HuH-7.5 (cell line): ENCODE data around the gene OR51F1.
"Not testable (repeated sequence)": the region's sequence is repeated elsewhere in the genome, so short reads cannot be mapped to it uniquely, and the experiment has no call there.

Source experiments
- DNase-seq: peaks from one replicate; pipeline ENCODE4 v3.0.0; 2011; ENCODE audit warnings: low spot score

OR51F1 gene, protein sequence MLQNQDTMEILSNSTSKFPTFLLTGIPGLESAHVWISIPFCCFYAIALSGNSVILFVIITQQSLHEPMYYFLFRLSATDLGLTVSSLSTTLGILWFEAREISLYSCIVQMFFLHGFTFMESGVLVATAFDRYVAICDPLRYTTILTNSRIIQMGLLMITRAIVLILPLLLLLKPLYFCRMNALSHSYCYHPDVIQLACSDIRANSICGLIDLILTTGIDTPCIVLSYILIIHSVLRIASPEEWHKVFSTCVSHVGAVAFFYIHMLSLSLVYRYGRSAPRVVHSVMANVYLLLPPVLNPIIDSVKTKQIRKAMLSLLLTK

GRCh38 chr11:4769838-4770237 is at the start of gene OR51F1:
TSS of gene OR51F1 (minus strand) at chr11:4769938. CDS start at chr11:4769938, 0 bp downstream.
- no peak for DNase-seq

GRCh38 chr11:4809246-4809645 is 39.5 kb upstream of the OR51F1 start:
- no peak for DNase-seq

DNA sequence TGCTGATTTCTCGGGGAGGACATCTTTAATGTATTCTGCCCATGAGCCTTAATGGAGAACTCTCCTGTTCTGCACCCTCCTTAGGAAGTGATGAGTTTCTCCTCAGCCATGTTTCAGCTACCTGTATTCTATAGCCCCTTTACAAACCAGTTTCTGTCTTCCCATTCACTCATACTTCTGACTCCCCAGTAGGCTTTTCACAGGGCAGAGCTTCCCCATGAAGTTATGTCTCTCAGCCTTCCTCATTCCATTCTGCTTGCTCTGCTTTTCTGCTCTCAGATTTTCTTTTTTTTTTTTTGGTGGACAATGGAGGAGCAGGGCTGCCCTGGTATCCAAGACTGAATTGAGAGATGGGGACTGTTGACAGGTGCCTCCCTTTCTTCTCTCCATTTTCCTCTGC is 38.7 kb upstream of the OR51F1 start:
- DNase-seq, result no peak

GRCh38 chr11:4804280-4804679 is 34.5 kb upstream of the OR51F1 start, which contains the start of gene OR52R1:
TSS of gene OR52R1 (minus strand) at chr11:4804380. CDS start at chr11:4804380, 0 bp downstream.
- DNase-seq, result no peak

DNA sequence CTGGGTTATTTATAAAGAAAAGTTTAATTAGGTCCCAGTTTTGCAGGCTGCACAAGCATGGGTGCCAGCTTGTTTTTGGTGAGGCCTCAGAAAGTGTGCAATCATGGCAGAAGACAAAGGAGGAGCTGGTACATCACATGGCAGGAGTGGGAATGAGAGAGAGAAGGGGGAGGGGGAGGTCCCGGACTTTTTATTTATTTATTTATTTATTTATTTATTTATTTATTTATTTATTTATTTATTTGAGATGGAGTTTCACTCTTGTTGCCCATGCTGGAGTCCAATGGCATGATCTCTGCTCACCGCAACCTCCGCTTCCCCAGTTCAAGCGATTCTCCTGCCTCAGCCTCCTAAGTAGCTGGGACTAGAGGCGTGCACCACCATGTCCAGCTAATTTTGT is 31.6 kb upstream of the OR51F1 start:
- DNase-seq, result not testable (repeated sequence)

- DNase-seq, result no peak
Observed at GRCh38 chr11:4798427-4799183, 28.9 kb upstream of the OR51F1 start.

- no peak for DNase-seq
Observed at GRCh38 chr11:4797206-4797605, 27.5 kb upstream of the OR51F1 start.

- no peak for DNase-seq
Observed at GRCh38 chr11:4782454-4782853, 12.7 kb upstream of the OR51F1 start.

- DNase-seq, result no peak
Observed at GRCh38 chr11:4768094-4768493, 1.6 kb downstream of the OR51F1 start.

GRCh38 chr11:4766420-4767043 is 3.2 kb downstream of the OR51F1 start:
- no peak for DNase-seq

GRCh38 chr11:4763096-4763495 is 6.6 kb downstream of the OR51F1 start:
- DNase-seq, result no peak

DNA sequence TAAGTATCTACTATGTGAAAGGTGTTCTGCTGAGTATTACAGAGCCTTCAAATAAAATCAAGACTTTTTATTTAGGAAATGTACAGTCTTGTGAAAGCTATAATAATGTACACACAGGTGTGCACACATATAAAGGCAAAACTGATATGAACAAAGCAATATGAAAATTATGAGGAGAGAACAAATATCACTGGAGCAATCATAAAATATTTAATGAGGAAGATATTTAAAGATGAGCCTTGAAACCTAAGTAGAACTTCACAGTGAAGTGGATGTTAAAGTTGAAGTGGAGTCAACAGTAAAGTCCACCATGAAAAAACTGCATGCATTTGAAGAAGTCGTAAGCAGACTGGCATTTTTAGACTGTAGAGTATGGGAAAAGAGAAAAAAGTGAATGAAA is 18.5 kb downstream of the OR51F1 start:
- no peak for DNase-seq

DNA sequence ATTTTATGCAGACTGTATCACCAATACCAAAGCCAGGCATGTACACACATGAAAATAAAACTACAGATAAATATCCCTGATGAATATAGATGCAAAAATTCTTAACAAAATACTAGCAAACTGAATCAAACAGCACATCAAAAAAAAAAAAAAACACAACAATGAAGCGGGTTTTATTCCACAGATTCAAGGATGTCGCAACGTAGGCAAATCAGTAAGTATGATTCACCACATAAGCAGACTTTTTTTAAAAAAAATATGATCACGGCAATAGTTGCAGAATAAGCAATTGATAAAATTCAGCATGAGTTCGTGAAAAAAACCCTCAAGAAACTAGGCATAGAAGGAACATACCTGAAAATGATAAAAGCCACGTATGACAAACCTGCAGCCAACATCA is 21.3 kb downstream of the OR51F1 start:
- DNase-seq, result no peak

DNA sequence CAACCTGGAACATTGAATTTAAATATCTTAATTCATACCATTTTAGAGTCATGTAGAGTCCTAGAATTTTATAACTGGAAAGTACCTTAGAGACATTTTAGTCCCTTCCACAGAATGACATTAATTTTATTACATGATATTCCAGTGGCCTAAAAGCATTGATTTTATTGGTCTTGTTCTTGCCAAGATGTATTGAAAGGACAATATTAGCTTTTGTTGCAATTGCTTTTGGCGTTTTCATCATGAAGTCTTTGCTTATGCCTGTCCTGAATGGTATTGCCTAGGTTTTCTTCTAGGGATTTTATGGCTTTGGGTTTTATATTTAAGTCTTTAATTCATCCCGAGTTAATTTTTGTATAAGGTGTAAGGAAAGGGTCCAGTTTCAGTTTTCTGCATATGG is 29.0 kb downstream of the OR51F1 start:
- DNase-seq, result no peak

DNA sequence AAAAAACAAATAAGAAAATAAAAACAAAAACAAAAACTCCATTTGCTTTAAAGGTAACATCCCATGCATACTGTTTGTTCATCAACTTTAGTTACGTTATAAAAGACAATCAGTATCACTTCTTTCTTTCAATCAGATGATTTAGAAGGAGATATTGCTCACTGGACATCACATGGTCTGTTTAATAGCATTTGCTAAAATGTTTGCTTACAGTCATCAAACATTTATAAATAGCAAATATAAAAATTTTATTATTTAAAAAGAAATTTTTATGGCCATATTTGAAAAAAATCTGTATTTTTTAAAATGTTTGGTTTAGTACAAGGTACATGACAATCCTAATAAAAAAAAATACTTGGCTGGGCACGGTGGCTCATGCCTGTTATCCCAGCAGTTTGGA is 42.6 kb downstream of the OR51F1 start:
- DNase-seq, result no peak

DNA sequence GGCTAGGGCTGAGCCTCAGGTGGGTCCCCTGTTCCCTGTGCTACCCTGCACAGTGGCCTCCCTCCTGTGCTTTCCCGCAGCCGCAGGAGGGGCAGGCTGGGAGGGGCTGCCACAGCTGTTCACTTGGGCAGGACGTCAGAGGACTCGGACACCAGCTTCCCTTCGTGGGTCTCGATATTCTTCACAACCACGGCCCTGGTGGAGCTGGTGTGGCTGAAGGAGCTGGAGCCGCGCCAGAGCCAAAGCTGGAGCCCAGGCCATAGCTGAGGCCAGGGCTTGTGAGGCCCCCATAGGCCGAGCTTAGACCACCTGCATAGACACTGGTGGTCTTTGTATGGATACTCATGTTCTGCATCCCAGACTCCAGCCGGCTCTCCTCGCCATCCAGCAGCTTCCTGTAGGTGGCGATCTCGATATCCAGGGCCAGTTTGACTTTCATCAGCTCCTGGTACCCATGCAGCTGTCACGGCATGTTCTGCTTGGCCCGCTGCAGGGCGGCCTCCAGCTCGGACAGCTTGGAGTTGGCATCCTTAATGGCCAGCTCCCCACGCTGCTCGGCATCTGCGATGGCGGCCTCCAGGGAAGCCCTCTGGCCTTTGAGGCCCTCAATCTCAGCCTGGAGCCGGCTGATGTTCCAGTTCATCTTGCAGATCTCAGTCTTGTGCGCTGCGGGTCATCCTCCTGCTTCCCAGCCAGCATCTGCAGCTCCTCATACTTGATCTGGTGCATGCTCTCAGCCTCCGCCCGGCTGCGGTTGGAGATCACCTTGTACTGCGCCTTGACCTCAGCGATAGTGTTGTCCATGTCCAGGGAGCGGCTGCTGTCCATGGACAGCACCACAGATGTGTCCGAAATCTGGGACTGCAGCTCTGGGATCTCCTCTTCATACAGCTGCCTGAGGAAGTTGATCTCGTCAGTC is 46.9 kb downstream of the OR51F1 start:
- DNase-seq, result not testable (repeated sequence)
